Astrocyte of the spinal cord (primary cell): ENCODE results near the gene ZCCHC14.

Source experiments
- DNase-seq: peaks from one replicate; pipeline ENCODE4 v3.0.0; 2011; ENCODE audit warnings: low read depth, low spot score
- H3K4me3 ChIP-seq: 2 replicates; pipeline ENCODE4 v1.5.1; 2011; ENCODE audit warnings: low read depth, mild to moderate bottlenecking, low read length, moderate library complexity
- CTCF ChIP-seq: IDR thresholded peaks from 2 replicates; pipeline ENCODE4 v1.5.1; 2012; ENCODE audit warnings: low read depth, mild to moderate bottlenecking, low read length, inconsistent platforms
- in situ Hi-C: cut with HindIII; loops from 2 replicates; pipeline ENCODE4 v1.10.0; 2017; ENCODE audit warnings: low sequenced_read_pairs

ZCCHC14 gene

DNA sequence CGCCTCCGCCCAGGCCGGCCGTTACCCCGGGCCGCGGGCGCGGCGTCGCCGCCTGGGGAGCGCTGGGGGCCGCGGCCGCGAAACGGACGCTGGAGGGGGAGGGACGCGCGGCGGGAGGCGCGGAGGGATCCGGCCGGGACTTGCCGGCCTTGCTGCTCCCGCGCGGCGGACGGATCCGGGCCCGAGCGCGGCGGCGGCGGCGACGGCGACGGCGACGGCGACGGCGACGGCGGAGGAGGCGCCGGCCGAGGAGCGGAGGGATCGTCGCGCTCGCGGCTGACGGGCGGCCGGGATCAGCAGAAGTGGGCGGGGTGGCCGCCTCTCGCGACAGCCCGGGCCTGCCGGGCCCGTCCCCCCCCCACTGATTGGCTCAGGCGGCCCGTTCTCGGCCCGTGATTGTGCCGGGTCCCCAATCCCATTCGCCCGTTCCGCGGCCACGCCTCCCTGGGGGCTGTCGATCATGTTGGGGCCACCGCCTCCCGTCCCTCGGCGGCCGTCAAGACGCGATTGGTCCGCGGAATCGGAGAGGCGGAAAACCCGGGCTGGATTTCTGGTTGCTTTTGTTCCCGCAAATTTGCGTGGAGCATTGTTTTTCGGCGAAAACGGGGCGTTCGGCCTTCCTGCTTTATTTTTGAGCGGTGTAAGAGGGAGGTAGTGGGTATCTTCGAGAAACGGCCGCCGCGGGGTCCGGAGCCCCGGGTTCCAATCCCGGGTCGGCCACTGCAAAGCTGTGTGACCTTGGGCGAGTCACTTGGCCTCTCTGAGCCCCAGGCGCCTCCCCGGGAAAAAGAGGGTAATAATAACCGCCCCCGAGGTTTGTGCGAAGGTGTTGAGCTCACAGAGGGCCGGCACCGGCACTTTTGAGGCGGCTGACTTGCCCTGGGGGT lies at the start of gene ZCCHC14:
ZCCHC14 (minus strand) TSS at position 304 of the 887 bp plus-strand sequence. CDS start 786 bp downstream, outside the sequence.
- peak within 1 kb of the TSS; percentile 44 for H3K4me3 ChIP-seq
- no peak for TF ChIP-seq CTCF
- in situ Hi-C loops = no loop called here
- peak; percentile 99 for DNase-seq

DNA sequence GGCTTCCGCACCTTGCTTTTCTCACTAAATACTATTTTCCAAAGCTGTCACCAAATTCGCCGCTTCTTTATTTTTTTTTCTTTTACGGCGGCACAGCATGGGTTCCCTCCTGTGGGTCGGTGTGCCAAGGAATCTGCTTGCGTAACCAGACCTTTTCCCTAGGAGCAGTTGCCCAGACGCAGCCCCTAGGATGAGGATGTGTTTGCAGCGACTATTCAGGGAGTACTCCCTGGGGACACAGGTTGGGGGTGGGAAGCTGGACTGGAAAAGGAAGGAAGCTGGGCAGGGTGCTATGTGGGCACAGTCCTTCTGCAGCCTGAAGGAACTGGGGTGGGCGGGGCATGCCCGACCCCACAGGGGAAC lies 49.0 kb upstream of the ZCCHC14 start:
- no peak for DNase-seq
- no peak for TF ChIP-seq CTCF
- H3K4me3 ChIP-seq = no peak overlapping the region
- in situ Hi-C loops = no loop called here

DNA sequence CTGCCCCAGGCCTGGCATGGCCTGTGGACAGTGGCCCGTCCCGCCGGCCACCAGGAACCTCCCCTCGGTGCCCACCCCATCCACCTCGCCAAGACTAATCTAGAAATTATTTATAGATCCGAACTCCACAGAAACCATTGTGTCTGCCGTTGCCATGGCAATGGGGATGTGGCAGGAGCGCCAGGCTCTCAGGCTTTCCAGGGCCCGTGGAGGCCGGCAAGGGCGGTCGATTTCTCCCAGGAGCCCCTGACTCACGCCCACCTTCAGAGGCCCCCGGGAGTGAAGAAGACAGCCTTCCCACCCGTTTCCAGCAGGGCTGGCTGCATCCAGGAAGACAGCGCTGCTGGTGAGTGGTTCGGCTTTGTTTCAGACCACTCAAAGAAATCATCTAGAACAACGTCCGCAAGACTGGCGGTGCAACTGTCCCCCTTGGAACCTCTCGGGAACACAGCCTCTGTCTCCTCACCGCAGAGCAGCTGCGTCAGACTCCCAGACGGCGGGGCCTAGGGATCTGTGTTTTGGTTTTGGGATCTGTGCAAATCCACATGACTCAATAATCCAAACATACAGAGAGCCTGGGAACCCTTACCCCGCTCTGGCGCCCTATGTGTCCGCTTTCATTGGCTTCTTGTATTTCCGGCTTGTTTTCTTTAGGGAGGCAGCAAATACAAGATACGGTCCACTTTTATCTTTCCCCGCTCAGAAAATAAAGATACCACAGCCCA lies 48.5 kb upstream of the ZCCHC14 start:
- no peak for TF ChIP-seq CTCF
- in situ Hi-C loops = no loop called here
- peak; percentile 87 for DNase-seq
- peak overlapping the region; percentile 10 for H3K4me3 ChIP-seq

- no peak for DNase-seq
- in situ Hi-C loops = no loop called here
- TF ChIP-seq CTCF = no peak
- peak overlapping the region; percentile 10 for H3K4me3 ChIP-seq
Measured at GRCh38 chr16:87540897-87541146, 48.0 kb upstream of the ZCCHC14 start.

DNA sequence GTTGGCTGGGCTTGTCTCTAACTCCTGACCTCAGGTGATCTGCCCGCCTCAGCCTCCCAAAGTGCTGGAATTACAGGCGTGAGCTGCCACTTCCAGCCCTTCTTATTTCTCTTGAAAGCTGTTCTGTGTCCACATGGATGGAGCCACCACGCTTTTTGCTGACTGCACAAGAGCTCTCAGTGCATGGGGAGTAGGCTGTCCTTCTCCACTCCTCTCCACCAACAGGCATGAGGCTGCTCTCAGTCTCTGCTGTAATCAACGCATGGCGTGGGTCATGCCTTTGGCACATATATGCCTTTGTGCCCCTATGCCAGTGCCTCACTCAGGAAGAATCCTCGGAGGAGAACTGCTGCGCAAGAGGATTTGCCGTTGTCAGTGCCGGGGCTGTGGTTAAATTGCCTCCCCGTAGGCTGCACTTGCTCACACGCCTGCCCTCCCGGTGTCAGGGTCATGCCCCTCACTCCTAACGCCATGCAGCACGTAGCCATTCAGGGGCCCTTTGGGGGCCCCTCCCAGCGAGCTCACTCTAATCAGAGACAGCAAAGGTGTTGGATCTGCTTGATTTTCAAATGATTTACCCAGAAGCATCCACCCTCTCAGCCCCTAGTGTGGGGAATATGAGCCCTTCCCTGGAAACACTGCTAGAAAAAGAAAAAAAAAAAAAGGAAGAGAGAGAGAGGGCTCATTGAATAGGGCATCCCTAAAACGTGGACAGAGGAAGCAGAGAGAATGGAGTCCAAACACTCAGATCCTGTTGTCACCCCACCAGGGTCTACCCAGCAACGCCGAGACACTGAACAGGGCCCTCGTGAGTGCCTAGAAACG lies 47.5 kb upstream of the ZCCHC14 start:
- no peak for DNase-seq
- no peak for TF ChIP-seq CTCF
- H3K4me3 ChIP-seq = no peak overlapping the region
- in situ Hi-C loops = no loop called here

DNA sequence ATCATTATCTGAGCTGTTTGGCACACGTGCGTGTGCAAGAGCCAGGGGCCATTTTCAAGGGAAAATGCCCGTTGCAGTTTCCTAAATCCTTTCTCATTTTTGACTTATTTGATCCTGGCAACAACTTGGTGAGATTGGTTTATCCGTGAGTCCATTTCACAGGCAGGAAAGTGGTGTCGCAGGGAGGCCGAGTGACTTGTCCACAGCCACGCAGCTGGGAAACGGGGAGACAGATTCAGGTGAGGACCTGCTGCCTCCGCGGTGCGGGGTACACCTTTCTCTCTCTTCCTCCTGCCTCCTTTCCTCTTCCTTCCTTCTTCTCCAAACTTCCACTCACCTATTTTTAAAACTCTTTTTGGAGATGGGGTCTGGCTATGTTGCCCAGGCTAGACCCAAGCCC lies 46.3 kb upstream of the ZCCHC14 start:
- in situ Hi-C loops = no loop called here
- DNase-seq = no peak
- no peak overlapping the region for H3K4me3 ChIP-seq
- no peak for TF ChIP-seq CTCF
